ENCODE measurements around the gene CDK17. TPM values are rescaled to one million over a fixed set of nuclear protein-coding genes. Genes with fewer than 3 reads are reported as not detected.

CDK17 gene
- total and polyA plus RNA-seq, 9 of the 15 experiments (the other 6 are each of a cell fraction or from before 2014, with no cell fraction given) = 4.8 to 39.3 (median 21.6) TPM

DNA sequence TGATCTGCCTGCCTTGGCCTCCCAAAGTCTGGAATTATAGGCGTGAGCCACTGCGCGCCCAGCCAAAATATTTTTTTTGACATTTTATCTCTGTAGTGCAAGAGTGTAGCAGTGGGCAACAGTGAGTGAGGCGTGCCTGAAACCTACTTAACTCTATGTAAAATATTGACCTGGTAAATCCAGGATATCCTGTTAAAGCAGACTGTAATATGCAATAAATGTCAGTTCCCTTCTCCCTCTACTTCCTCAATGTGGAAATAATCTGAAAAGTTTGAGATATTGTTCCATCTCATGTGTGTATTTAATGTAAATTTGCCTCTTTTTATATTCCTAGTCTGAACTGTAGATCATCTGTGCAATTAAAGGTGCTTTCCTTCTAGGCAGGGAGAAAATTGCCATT is 9.5 kb upstream of the CDK17 start:
- in situ Hi-C loops (cut with MboI) = no loop called here
- CTCF ChIA-PET (ENCODE audit: low intra/inter-chr PET ratio) = no interaction called here

More for the DNA sequence above, 9.5 kb upstream of the CDK17 start:
- no peaks in the 10 kb centered on the region for H3K9me3 ChIP-seq (replicated peaks; ENCODE audit: control insufficient read depth, insufficient read depth, low read depth, low read length)
- 0 out of 5 replicates have a peak, but pooled peaks cover 0 to 4% of the 10 kb centered on the region in 2 experiments for H3K27me3 ChIP-seq (ENCODE audit: control insufficient read depth in 2 of 2, insufficient read depth in 2 of 2, low read length in 2 of 2)
- no peak overlapping the region for H2AFZ ChIP-seq (ENCODE audit: low read depth, low read length)
- no peak overlapping the region for H3K9ac ChIP-seq (ENCODE audit: insufficient read depth in 1 of 2, low read depth in 2 of 2, low read length in 2 of 2)
- ATAC-seq (no peak), DNase-seq (ENCODE audit: extremely low read depth in 1 of 4, low spot score in 3 of 4) (no peak), FAIRE-seq (no peak)
- WGBS (ENCODE audit: insufficient coverage, low coverage, missing lambda C conversion rate) = 66% methylated on average over 4 of the region's 4 CpGs
- no peaks in the 10 kb centered on the region for H4K20me1 ChIP-seq (replicated peaks; ENCODE audit: control insufficient read depth, insufficient read depth, low read length)
- no TSS peak for BruUV-seq (replicated peaks)
- no peak for TF ChIP-seq MTA1 (IDR thresholded peaks at IDR 0.05; ENCODE audit: borderline replicate concordance)
- TF ChIP-seq E2F3 (CRISPR knock-in tag; IDR thresholded peaks at IDR 0.05) = no peak
- TF ChIP-seq, protein P1, sequence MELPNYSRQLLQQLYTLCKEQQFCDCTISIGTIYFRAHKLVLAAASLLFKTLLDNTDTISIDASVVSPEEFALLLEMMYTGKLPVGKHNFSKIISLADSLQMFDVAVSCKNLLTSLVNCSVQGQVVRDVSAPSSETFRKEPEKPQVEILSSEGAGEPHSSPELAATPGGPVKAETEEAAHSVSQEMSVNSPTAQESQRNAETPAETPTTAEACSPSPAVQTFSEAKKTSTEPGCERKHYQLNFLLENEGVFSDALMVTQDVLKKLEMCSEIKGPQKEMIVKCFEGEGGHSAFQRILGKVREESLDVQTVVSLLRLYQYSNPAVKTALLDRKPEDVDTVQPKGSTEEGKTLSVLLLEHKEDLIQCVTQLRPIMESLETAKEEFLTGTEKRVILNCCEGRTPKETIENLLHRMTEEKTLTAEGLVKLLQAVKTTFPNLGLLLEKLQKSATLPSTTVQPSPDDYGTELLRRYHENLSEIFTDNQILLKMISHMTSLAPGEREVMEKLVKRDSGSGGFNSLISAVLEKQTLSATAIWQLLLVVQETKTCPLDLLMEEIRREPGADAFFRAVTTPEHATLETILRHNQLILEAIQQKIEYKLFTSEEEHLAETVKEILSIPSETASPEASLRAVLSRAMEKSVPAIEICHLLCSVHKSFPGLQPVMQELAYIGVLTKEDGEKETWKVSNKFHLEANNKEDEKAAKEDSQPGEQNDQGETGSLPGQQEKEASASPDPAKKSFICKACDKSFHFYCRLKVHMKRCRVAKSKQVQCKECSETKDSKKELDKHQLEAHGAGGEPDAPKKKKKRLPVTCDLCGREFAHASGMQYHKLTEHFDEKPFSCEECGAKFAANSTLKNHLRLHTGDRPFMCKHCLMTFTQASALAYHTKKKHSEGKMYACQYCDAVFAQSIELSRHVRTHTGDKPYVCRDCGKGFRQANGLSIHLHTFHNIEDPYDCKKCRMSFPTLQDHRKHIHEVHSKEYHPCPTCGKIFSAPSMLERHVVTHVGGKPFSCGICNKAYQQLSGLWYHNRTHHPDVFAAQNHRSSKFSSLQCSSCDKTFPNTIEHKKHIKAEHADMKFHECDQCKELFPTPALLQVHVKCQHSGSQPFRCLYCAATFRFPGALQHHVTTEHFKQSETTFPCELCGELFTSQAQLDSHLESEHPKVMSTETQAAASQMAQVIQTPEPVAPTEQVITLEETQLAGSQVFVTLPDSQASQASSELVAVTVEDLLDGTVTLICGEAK (IDR thresholded peaks at IDR 0.05) = no peak
- TF ChIP-seq, protein P1 (CRISPR knock-in tag; IDR thresholded peaks at IDR 0.05) = no peak
- TF ChIP-seq ZBTB7A (IDR thresholded peaks at IDR 0.05; ENCODE audit: borderline replicate concordance, control insufficient read depth, low read depth, low read length) = no peak
- no peaks in the 10 kb centered on the region for H3K36me3 ChIP-seq (ENCODE audit: control insufficient read depth, insufficient read depth, low read length)
- no peak overlapping the region for H3K27ac ChIP-seq (ENCODE audit: extremely low read depth, low read depth, low read length)
- H3K4me2 ChIP-seq (ENCODE audit: insufficient read depth, low read length) = no peak overlapping the region
- no peaks in the 10 kb centered on the region for H3K9me1 ChIP-seq (ENCODE audit: control insufficient read depth, insufficient read depth, low read length)
- no peaks in the 10 kb centered on the region for H3K79me2 ChIP-seq (ENCODE audit: control insufficient read depth, insufficient read depth, low read length)
- POLR2A ChIA-PET = interaction anchor here (0.7 kb wide), 1 partner anchor 474 kb away, joined by 3 read pairs; no protein-coding TSS in a partner anchor
- no peaks in the 10 kb centered on the region for H3K4me1 ChIP-seq (replicated peaks in 1 of 2; ENCODE audit: control insufficient read depth in 2 of 2, insufficient read depth in 2 of 2, low read length in 2 of 2)
- H3K4me3 ChIP-seq = no peak overlapping the region
- intact Hi-C loops (cut with micrococcal nuclease) = no loop called here

All from K562 (cell line).